PC-3 (cell line): ENCODE results near the gene SMG6. TPM values are rescaled to one million over a fixed set of nuclear protein-coding genes. Genes with fewer than 3 reads are reported as not detected.
A peak's percentile ranks its signal among the peaks of the same experiment; 100 is the strongest.
"Not testable (repeated sequence)": the region's sequence is repeated elsewhere in the genome, so short reads cannot be mapped to it uniquely, and the experiment has no call there.

Source experiments
- ATAC-seq: fragments of 200-7000 bp; cut with Tn5 transposase; 2 replicates; pipeline ENCODE4 v1.9.1; 2020; ENCODE audit warnings: mild to moderate bottlenecking, moderate library complexity
- BruUV-seq: library from RNA; stranded (reverse); fragments of 400-500 nt; replicated peaks from 2 replicates; lab custom pipeline; 2021; lab: Mats Ljungman, UMichigan
- CTCF ChIA-PET: fragments of 300-600 bp; sonication (Branson Sonifier 250); formaldehyde crosslinking; loops from one replicate; lab custom pipeline; 2022; ENCODE audit warnings: antibody characterized with exemption; lab: Charles Lee
- POLR2A ChIA-PET: fragments of 300-600 bp; sonication (Branson Sonifier 250); formaldehyde crosslinking; loops from one replicate; lab custom pipeline; 2022; ENCODE audit warnings: antibody characterized with exemption; ENCODE audit not compliant: unreplicated experiment; lab: Charles Lee
- DNase-seq: peaks from one replicate; pipeline ENCODE4 v3.0.0-alpha.2; 2015
- H2AFZ ChIP-seq: fragments of 300-600 bp; sonication (generic); 2 replicates; pipeline ENCODE4 v1.6.0; 2016; ENCODE audit warnings: antibody characterized with exemption, low read length
- H3F3A ChIP-seq: fragments of 300-600 bp; sonication (generic); one replicate; pipeline ENCODE4 v1.6.0; 2017; ENCODE audit warnings: antibody characterized with exemption, low read length, control low read depth, mild to moderate bottlenecking; ENCODE audit not compliant: unreplicated experiment
- H3K27ac ChIP-seq: fragments of 300-600 bp; sonication (generic); 2 replicates; pipeline ENCODE4 v1.5.1; 2016; ENCODE audit warnings: mild to moderate bottlenecking, low read length
- H3K27me3 ChIP-seq: fragments of 300-600 bp; sonication (generic); 2 replicates; pipeline ENCODE4 v1.6.1; 2016; ENCODE audit warnings: low read length, mixed read lengths
- H3K36me3 ChIP-seq: fragments of 300-600 bp; sonication (generic); 2 replicates; pipeline ENCODE4 v1.6.1; 2016; ENCODE audit warnings: low read depth, mixed run types, low read length, mixed read lengths
- H3K4me1 ChIP-seq: fragments of 300-600 bp; sonication (generic); 2 replicates; pipeline ENCODE4 v1.5.1; 2016; ENCODE audit warnings: low read length; ENCODE audit not compliant: insufficient read depth
- H3K4me2 ChIP-seq: fragments of 300-600 bp; sonication (generic); 2 replicates; pipeline ENCODE4 v1.6.0; 2016; ENCODE audit warnings: low read length
- H3K4me3 ChIP-seq: fragments of 300-600 bp; sonication (generic); 2 replicates; pipeline ENCODE4 v1.5.1; 2016; ENCODE audit warnings: mild to moderate bottlenecking, low read length, mixed read lengths
- H3K79me2 ChIP-seq: fragments of 300-600 bp; sonication (generic); 2 replicates; pipeline ENCODE4 v1.6.1; 2017; ENCODE audit warnings: low read length, mixed read lengths
- H3K9ac ChIP-seq: fragments of 300-600 bp; sonication (generic); 2 replicates; pipeline ENCODE4 v1.6.0; 2016; ENCODE audit warnings: mild to moderate bottlenecking, low read length
- H3K9me2 ChIP-seq: fragments of 300-600 bp; sonication (generic); replicated peaks from 2 replicates; pipeline ENCODE4 v1.6.1; 2016; ENCODE audit warnings: mixed run types, low read length, mixed read lengths
- H3K9me3 ChIP-seq: fragments of 300-600 bp; sonication (generic); 2 replicates; pipeline ENCODE4 v1.6.1; 2016; ENCODE audit warnings: low read length, mixed read lengths
- H4K20me1 ChIP-seq: fragments of 300-600 bp; sonication (generic); 2 replicates; pipeline ENCODE4 v1.6.1; 2016; ENCODE audit warnings: low read length, mixed read lengths
- EZH2 ChIP-seq: fragments of 300-600 bp; sonication (generic); IDR thresholded peaks from one replicate; pipeline ENCODE4 v1.6.1; 2017; ENCODE audit warnings: antibody characterized with exemption, mild to moderate bottlenecking, low read length; ENCODE audit not compliant: unreplicated experiment
- EZH2phosphoT487 ChIP-seq: fragments of 300-600 bp; sonication (generic); IDR thresholded peaks from 2 replicates; pipeline ENCODE4 v1.6.1; 2018; ENCODE audit warnings: mild to moderate bottlenecking, antibody characterized with exemption, low read length, borderline replicate concordance
- intact Hi-C: fragments of 100-400 bp; cut with micrococcal nuclease; formaldehyde crosslinking; loops from 2 replicates; pipeline ENCODE4 v1.9.0; 2023
- total RNA-seq: library from RNA; depleted of rRNA; stranded (reverse); fragments of >200 nt; gene quantifications from 2 replicates; pipeline ENCODE4 v1.2.3, GENCODE V29; 2014
- TF ChIP-seq, protein P1 (sequence below): fragments of 300-600 bp; sonication (generic); conservative IDR thresholded peaks from 2 replicates; pipeline ENCODE4 v1.5.1; 2017; ENCODE audit warnings: antibody characterized with exemption, low read depth, mild to moderate bottlenecking, low read length

Gene SMG6
- total RNA-seq, 1 experiment from 2014 or later: 13.4 TPM

DNA sequence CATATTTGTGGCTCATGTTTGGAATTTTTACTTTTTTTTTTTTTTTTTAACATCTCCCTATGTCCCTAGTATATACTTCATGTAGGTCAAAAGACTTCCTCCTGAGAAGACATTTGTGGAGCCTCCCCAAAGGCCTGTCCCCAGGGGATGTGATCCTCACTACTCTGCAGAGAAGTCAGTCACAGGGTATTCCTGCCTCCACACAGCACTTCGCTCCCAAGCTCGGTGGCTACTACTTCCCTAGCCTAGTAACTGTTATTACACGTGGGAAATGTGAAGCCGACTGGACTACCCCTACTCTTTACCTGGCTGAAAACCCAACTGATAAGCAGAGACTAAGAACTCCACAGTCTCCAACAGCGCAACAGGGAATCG lies 131.9 kb downstream of the SMG6 start:
- H3K79me2 ChIP-seq: no peaks in the 10 kb centered on the region
- CTCF ChIA-PET: no interaction called here
- POLR2A ChIA-PET: interaction anchor here (0.9 kb wide), 1 partner anchor 68 kb away, joined by 10 read pairs; no protein-coding TSS in a partner anchor
- TF ChIP-seq EZH2phosphoT487 (no peak), EZH2 (no peak)
- TF ChIP-seq, protein P1, sequence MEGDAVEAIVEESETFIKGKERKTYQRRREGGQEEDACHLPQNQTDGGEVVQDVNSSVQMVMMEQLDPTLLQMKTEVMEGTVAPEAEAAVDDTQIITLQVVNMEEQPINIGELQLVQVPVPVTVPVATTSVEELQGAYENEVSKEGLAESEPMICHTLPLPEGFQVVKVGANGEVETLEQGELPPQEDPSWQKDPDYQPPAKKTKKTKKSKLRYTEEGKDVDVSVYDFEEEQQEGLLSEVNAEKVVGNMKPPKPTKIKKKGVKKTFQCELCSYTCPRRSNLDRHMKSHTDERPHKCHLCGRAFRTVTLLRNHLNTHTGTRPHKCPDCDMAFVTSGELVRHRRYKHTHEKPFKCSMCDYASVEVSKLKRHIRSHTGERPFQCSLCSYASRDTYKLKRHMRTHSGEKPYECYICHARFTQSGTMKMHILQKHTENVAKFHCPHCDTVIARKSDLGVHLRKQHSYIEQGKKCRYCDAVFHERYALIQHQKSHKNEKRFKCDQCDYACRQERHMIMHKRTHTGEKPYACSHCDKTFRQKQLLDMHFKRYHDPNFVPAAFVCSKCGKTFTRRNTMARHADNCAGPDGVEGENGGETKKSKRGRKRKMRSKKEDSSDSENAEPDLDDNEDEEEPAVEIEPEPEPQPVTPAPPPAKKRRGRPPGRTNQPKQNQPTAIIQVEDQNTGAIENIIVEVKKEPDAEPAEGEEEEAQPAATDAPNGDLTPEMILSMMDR: no peak
- no peaks in the 10 kb centered on the region for H3K9me2 ChIP-seq
- DNase-seq (no peak), ATAC-seq (peak; percentile 18; the same call in 1 of the 2 replicates)
- peak overlapping the region; percentile 25; the same call in 1 of the 2 replicates for H3K4me3 ChIP-seq
- no peaks in the 10 kb centered on the region for H3K9me3 ChIP-seq
- H3K27me3 ChIP-seq: no peaks in the 10 kb centered on the region
- H2AFZ ChIP-seq: peak overlapping the region; percentile 66
- peak overlapping the region; percentile 70 for H3K27ac ChIP-seq
- H3K4me1 ChIP-seq: peaks cover 15% of the 10 kb centered on the region
- no peaks in the 10 kb centered on the region for H4K20me1 ChIP-seq
- H3F3A ChIP-seq: no peaks in the 10 kb centered on the region
- BruUV-seq: TSS peak; percentile 33
- H3K9ac ChIP-seq: peak overlapping the region; percentile 27; the same call in 1 of the 2 replicates
- H3K4me2 ChIP-seq: peak overlapping the region; percentile 64
- no peaks in the 10 kb centered on the region for H3K36me3 ChIP-seq
- intact Hi-C loops: loop anchor here (1.0 to 10.0 kb wide), 2 partner anchors 60 to 87 kb away; no protein-coding TSS in a partner anchor

DNA sequence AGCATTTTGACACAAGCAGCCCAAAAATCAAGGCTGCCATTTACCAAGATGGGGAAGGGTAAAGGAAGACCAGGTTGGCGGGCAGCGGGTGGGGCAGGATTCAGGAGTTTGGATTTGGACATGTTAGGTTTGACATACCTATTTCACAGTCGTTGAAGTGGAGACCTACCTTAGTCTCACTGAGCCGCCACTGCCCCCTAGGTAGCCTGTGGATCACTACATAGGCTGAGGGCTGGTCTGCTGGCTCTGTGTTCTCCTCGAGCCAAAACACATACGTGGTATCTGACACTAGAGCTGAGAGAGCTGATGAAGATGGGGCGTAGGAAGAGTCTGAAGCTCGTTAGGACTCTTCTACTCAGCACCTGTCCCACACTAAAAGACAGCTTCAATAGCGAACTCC lies 133.6 kb downstream of the SMG6 start:
- no TSS peak for BruUV-seq
- intact Hi-C loops: loop anchor here (10.0 kb wide), 1 partner anchor 85 kb away; no protein-coding TSS in a partner anchor
- H3K79me2 ChIP-seq: no peaks in the 10 kb centered on the region
- H3F3A ChIP-seq: no peaks in the 10 kb centered on the region
- H3K9me3 ChIP-seq: no peaks in the 10 kb centered on the region
- no peaks in the 10 kb centered on the region for H3K36me3 ChIP-seq
- ChIA-PET POLR2A (no interaction called here), CTCF (no interaction called here)
- no peaks in the 10 kb centered on the region for H4K20me1 ChIP-seq
- no peak overlapping the region for H3K9ac ChIP-seq
- peak; percentile 40 for DNase-seq
- ATAC-seq: no peak
- no peak overlapping the region for H3K4me3 ChIP-seq
- TF ChIP-seq EZH2phosphoT487: no peak
- TF ChIP-seq, protein P1: peak; percentile 58
- no peak for TF ChIP-seq EZH2
- H3K4me1 ChIP-seq: peaks cover 15% of the 10 kb centered on the region
- H2AFZ ChIP-seq: no peak overlapping the region
- no peak overlapping the region for H3K4me2 ChIP-seq
- H3K9me2 ChIP-seq: no peaks in the 10 kb centered on the region
- H3K27ac ChIP-seq: no peak overlapping the region
- no peaks in the 10 kb centered on the region for H3K27me3 ChIP-seq

DNA sequence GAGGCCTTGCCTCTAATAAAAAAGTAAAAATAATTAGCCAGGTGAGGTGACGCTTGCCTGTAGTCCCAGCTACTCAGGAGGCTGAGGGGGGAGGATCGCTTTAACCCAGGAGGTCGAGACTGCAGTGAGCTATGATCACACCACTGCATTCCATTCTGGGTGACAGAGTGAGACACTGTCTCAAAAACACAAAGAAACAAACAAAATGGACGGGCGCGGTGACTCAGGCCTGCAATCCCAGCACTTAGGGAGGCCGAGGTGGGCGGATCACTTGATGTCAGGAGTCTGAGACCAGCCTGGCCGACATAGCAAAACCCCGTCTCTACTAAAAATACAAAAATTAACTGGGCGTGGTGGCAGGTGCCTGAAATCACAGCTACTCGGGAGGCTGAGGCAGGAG lies 137.9 kb downstream of the SMG6 start:
- H3K4me3 ChIP-seq, DNase-seq, H3K27ac ChIP-seq, POLR2A ChIA-PET, H3K9ac ChIP-seq, intact Hi-C loops, H2AFZ ChIP-seq, H4K20me1 ChIP-seq, H3K36me3 ChIP-seq, BruUV-seq, H3K9me3 ChIP-seq, CTCF ChIA-PET, H3F3A ChIP-seq, ATAC-seq, H3K27me3 ChIP-seq, H3K4me2 ChIP-seq, H3K9me2 ChIP-seq, H3K4me1 ChIP-seq, H3K79me2 ChIP-seq: not testable (repeated sequence)
